Measurements from ENCODE around the gene TEKT5.

DNA sequence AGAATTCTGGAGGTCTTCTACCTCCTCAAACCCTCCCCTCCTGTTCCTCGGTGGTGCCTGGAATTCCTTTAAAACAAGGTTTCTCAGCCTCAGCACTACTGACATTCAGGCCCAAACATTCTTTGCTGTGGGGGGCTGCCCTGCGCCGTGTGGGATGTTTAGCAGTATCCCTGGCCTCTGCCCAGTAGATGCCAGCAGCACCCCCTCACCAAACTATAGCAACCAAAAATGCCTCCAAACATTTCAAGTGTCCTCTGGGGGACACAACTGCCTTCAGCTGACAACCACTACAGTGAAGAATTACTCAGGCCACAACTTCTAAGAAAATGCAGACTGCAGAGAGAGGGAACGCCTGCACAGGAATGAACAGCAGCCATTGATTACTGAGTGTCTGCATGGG, 28.4 kb downstream of the TEKT5 start:
- TF ChIP-seq, protein P1, sequence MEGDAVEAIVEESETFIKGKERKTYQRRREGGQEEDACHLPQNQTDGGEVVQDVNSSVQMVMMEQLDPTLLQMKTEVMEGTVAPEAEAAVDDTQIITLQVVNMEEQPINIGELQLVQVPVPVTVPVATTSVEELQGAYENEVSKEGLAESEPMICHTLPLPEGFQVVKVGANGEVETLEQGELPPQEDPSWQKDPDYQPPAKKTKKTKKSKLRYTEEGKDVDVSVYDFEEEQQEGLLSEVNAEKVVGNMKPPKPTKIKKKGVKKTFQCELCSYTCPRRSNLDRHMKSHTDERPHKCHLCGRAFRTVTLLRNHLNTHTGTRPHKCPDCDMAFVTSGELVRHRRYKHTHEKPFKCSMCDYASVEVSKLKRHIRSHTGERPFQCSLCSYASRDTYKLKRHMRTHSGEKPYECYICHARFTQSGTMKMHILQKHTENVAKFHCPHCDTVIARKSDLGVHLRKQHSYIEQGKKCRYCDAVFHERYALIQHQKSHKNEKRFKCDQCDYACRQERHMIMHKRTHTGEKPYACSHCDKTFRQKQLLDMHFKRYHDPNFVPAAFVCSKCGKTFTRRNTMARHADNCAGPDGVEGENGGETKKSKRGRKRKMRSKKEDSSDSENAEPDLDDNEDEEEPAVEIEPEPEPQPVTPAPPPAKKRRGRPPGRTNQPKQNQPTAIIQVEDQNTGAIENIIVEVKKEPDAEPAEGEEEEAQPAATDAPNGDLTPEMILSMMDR (IDR thresholded peaks at IDR 0.05): no peak
- no peak for TF ChIP-seq POLR2A (IDR thresholded peaks at IDR 0.05)

All from lower leg skin (tissue), 3 donors.